Neuronal stem cell (in vitro differentiated cells): Measurements from ENCODE around the gene ZNG1A.
"Not testable (repeated sequence)": the region's sequence is repeated elsewhere in the genome, so short reads cannot be mapped to it uniquely, and the experiment has no call there.

Source experiments
- DNase-seq: peaks from one replicate; pipeline ENCODE4 v3.0.0-alpha.2; 2013; ENCODE audit warnings: low spot score
- H2AFZ ChIP-seq: one replicate; pipeline ENCODE4 v1.6.1; 2013; ENCODE audit warnings: mild to moderate bottlenecking, low read length, inconsistent platforms
- H2AK5ac ChIP-seq: 2 replicates; pipeline ENCODE4 v1.6.1; 2013; ENCODE audit warnings: low read depth, mild to moderate bottlenecking, inconsistent platforms, low read length, moderate library complexity, mixed read lengths
- H2BK120ac ChIP-seq: 2 replicates; pipeline ENCODE4 v1.6.1; 2013; ENCODE audit warnings: low read depth, mild to moderate bottlenecking, inconsistent platforms, low read length, moderate library complexity, mixed read lengths
- H2BK12ac ChIP-seq: one replicate; pipeline ENCODE4 v1.6.1; 2013; ENCODE audit warnings: low read length, inconsistent platforms
- H2BK15ac ChIP-seq: 2 replicates; pipeline ENCODE4 v1.6.1; 2013; ENCODE audit warnings: mild to moderate bottlenecking, low read length, inconsistent platforms, mixed read lengths
- H2BK5ac ChIP-seq: one replicate; pipeline ENCODE4 v1.6.1; 2013; ENCODE audit warnings: inconsistent platforms, mild to moderate bottlenecking, low read length, moderate library complexity
- H3K14ac ChIP-seq: one replicate; pipeline ENCODE4 v1.6.1; 2013; ENCODE audit warnings: low read length, inconsistent platforms
- H3K18ac ChIP-seq: 2 replicates; pipeline ENCODE4 v1.6.1; 2013; ENCODE audit warnings: low read length, inconsistent platforms
- H3K23ac ChIP-seq: 2 replicates; pipeline ENCODE4 v1.6.1; 2013; ENCODE audit warnings: low read depth, mild to moderate bottlenecking, mixed read lengths, low read length, inconsistent platforms; ENCODE audit not compliant: poor library complexity
- H3K27ac ChIP-seq: replicated peaks from 3 replicates; pipeline ENCODE4 v1.5.1; 2013; ENCODE audit warnings: low read length, inconsistent platforms
- H3K27me3 ChIP-seq, 3 experiments: 2 replicates each; pipeline ENCODE4 v1.6.1; 2013; ENCODE audit warnings: low read length in 3 of 3, mild to moderate bottlenecking in 2 of 3, inconsistent platforms in 1 of 3, low read depth in 1 of 3, mixed read lengths in 1 of 3, moderate library complexity in 1 of 3; ENCODE audit not compliant: control insufficient read depth in 3 of 3, insufficient read depth in 3 of 3
- H3K36me3 ChIP-seq, 2 donors: replicated peaks in 1 of 2; 2 replicates each; pipeline ENCODE4 v1.6.1; 2013; ENCODE audit warnings: low read length in 2 of 2; ENCODE audit not compliant: control insufficient read depth in 2 of 2, insufficient read depth in 2 of 2
- H3K4ac ChIP-seq: 2 replicates; pipeline ENCODE4 v1.6.1; 2013; ENCODE audit warnings: inconsistent platforms, mild to moderate bottlenecking, low read length, moderate library complexity
- H3K4me1 ChIP-seq, 2 donors: 1 replicate in 1 of 2; 2 replicates in 1 of 2; pipeline ENCODE4 v1.6.1; 2013; ENCODE audit warnings: low read length in 2 of 2, low read depth in 1 of 2; ENCODE audit not compliant: control insufficient read depth in 2 of 2, insufficient read depth in 1 of 2
- H3K4me2 ChIP-seq: one replicate; pipeline ENCODE4 v1.6.1; 2013; ENCODE audit warnings: mild to moderate bottlenecking, low read length, inconsistent platforms; ENCODE audit not compliant: insufficient read depth, poor library complexity, severe bottlenecking
- H3K4me3 ChIP-seq, 2 donors: 2 replicates each; pipeline ENCODE4 v1.5.1; 2013; ENCODE audit warnings: low read length in 2 of 2, mild to moderate bottlenecking in 2 of 2, inconsistent platforms in 1 of 2, moderate library complexity in 1 of 2
- H3K79me1 ChIP-seq: one replicate; pipeline ENCODE4 v1.6.1; 2013; ENCODE audit warnings: low read depth, mild to moderate bottlenecking, inconsistent platforms, low read length, moderate library complexity
- H3K9ac ChIP-seq: one replicate; pipeline ENCODE4 v1.6.1; 2013; ENCODE audit warnings: mild to moderate bottlenecking, low read depth, low read length, inconsistent platforms; ENCODE audit not compliant: poor library complexity
- H3K9me3 ChIP-seq, 2 donors: replicated peaks in 1 of 2; 2 replicates each; pipeline versions ENCODE3 to v1.6.1; 2013; ENCODE audit warnings: low read length in 2 of 2, mild to moderate bottlenecking in 2 of 2, inconsistent platforms in 1 of 2, low read depth in 1 of 2, mixed read lengths in 1 of 2, moderate library complexity in 1 of 2; ENCODE audit not compliant: control insufficient read depth in 2 of 2, insufficient read depth in 1 of 2
- H4K8ac ChIP-seq: one replicate; pipeline ENCODE4 v1.6.1; 2013; ENCODE audit warnings: low read depth, mild to moderate bottlenecking, inconsistent platforms, low read length, moderate library complexity
- H4K91ac ChIP-seq: one replicate; pipeline ENCODE4 v1.6.1; 2013; ENCODE audit warnings: low read length, low read depth, mild to moderate bottlenecking, inconsistent platforms; ENCODE audit not compliant: poor library complexity
- WGBS, 2 donors: extraction: QIAGEN DNeasy Blood & Tissue Kit; methylation state at CpG; one replicate each; pipeline ENCODE4 v1.1.7; 2013; ENCODE audit warnings: missing lambda C conversion rate in 2 of 2, mixed read lengths in 1 of 2; ENCODE audit not compliant: insufficient read length in 2 of 2, insufficient replicate concordance in 1 of 2; ENCODE audit errors: extremely low coverage in 2 of 2; 5-methylcytosine and 5-hydroxymethylcytosine counted together

Gene ZNG1A

DNA sequence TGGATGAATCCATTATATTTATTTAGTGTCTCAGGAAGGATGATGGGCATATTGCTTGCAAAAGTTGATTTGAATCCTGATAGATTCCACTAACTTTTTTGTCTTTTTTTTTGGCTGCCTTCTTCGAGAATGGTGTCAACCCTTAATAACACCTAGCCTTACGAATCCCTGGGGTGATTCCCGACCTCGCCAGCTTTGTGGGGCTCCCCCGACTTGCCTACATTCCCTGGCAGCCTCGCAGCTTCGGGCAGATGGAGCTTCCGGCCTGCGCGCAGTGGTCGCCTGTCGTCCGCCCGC lies 35.4 kb upstream of the ZNG1A start:
- H3K27me3 ChIP-seq: peaks cover 4 to 69% (median 28%) of the 10 kb centered on the region in 3 experiments
- no peak overlapping the region for H4K8ac ChIP-seq
- H3K9ac ChIP-seq: peak overlapping the region; percentile 85
- peaks cover 0 to 4% of the 10 kb centered on the region in 2 donors for H3K9me3 ChIP-seq
- H3K4me3 ChIP-seq: peak overlapping the region; percentile 45 to 87
- H2AFZ ChIP-seq: peak overlapping the region; percentile 99
- H3K4me2 ChIP-seq: peak overlapping the region; percentile 89
- H3K14ac ChIP-seq: peak overlapping the region; percentile 5
- H3K23ac ChIP-seq: peak overlapping the region; percentile 95
- H4K91ac ChIP-seq: no peak overlapping the region
- no peak overlapping the region for H2BK12ac ChIP-seq
- H3K18ac ChIP-seq: peak overlapping the region; percentile 93
- no peak overlapping the region for H3K4ac ChIP-seq
- H3K79me1 ChIP-seq: no peaks in the 10 kb centered on the region
- no peak overlapping the region for H2BK120ac ChIP-seq
- no peak overlapping the region for H3K27ac ChIP-seq
- no peak overlapping the region for H2BK5ac ChIP-seq
- H2BK15ac ChIP-seq: no peak overlapping the region
- WGBS, 2 donors: no CpG with 5 or more reads among the region's 14 CpGs
- no peaks in the 10 kb centered on the region for H3K36me3 ChIP-seq
- H3K4me1 ChIP-seq: peaks cover 0 to 2% of the 10 kb centered on the region in 2 donors
- no peak for DNase-seq
- no peak overlapping the region for H2AK5ac ChIP-seq

- H3K14ac ChIP-seq, H2BK120ac ChIP-seq, H3K18ac ChIP-seq, H2AK5ac ChIP-seq, H3K36me3 ChIP-seq, H3K4me3 ChIP-seq, H3K79me1 ChIP-seq, H3K9me3 ChIP-seq, H2BK12ac ChIP-seq, H4K8ac ChIP-seq, H4K91ac ChIP-seq, H2AFZ ChIP-seq, H3K4ac ChIP-seq, H2BK15ac ChIP-seq, DNase-seq, H3K23ac ChIP-seq, H3K9ac ChIP-seq, H3K27ac ChIP-seq, H3K4me2 ChIP-seq, H2BK5ac ChIP-seq, H3K4me1 ChIP-seq: not testable (repeated sequence)
- WGBS, 2 donors: no CpG with 5 or more reads among the region's 24 CpGs
- H3K27me3 ChIP-seq: peaks cover 4 to 73% (median 28%) of the 10 kb centered on the region in 3 experiments
These were observed 35.0 kb upstream of the ZNG1A start for GRCh38 chr9:213901-214300.

DNA sequence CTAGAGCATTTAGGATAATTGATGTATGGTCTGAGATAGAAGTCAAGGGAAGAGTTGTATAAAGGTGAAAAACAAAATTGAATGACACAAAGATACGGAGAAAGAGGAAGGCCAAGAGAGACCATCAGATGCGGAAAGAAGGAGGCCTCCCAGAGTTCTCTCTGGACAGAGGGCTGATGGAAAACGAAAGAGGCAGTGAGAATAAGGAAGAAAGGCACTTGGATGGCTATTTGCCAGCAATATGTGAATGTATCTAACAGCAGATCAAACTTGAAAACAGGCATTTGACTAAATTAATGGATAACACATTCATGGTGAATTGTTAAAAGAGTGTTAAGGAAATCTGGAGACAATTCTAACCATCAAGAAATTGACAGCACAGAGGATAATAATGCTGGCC lies 33.4 kb upstream of the ZNG1A start:
- Histone ChIP-seq H3K27me3 (peaks cover 4 to 76% (median 28%) of the 10 kb centered on the region in 3 experiments), H4K91ac (no peak overlapping the region), H2BK5ac (no peak overlapping the region), H3K9me3 (peaks cover 0 to 4% of the 10 kb centered on the region in 2 donors), H3K27ac (no peak overlapping the region), H3K4me2 (no peak overlapping the region), H2BK15ac (no peak overlapping the region), H3K4ac (no peak overlapping the region), H3K4me1 (peaks cover 0 to 2% of the 10 kb centered on the region in 2 donors), H2BK12ac (no peak overlapping the region), H3K4me3 (no peak overlapping the region), H3K9ac (no peak overlapping the region), H3K18ac (no peak overlapping the region), H2AFZ (no peak overlapping the region), H3K79me1 (no peaks in the 10 kb centered on the region), H3K23ac (no peak overlapping the region), H3K14ac (no peak overlapping the region), H2AK5ac (no peak overlapping the region), H3K36me3 (no peaks in the 10 kb centered on the region), H4K8ac (no peak overlapping the region), H2BK120ac (no peak overlapping the region)
- no peak for DNase-seq
- no CpG with 5 or more reads among the region's 3 CpGs for WGBS, 2 donors

GRCh38 chr9:211557-211956 lies 32.7 kb upstream of the ZNG1A start:
- H2BK15ac ChIP-seq: no peak overlapping the region
- no peak overlapping the region for H3K4me2 ChIP-seq
- peaks cover 0 to 2% of the 10 kb centered on the region in 2 donors for H3K4me1 ChIP-seq
- no peak overlapping the region for H3K27ac ChIP-seq
- H3K18ac ChIP-seq: no peak overlapping the region
- H4K91ac ChIP-seq: no peak overlapping the region
- no peak overlapping the region for H3K14ac ChIP-seq
- H3K9ac ChIP-seq: no peak overlapping the region
- H3K9me3 ChIP-seq: peaks cover 0 to 4% of the 10 kb centered on the region in 2 donors
- DNase-seq: no peak
- H3K27me3 ChIP-seq: peaks cover 4 to 69% (median 26%) of the 10 kb centered on the region in 3 experiments
- no peak overlapping the region for H4K8ac ChIP-seq
- H2BK5ac ChIP-seq: no peak overlapping the region
- H2AK5ac ChIP-seq: no peak overlapping the region
- H2AFZ ChIP-seq: no peak overlapping the region
- WGBS, 2 donors: no CpG with 5 or more reads among the region's 5 CpGs
- H3K4me3 ChIP-seq: no peak overlapping the region
- no peak overlapping the region for H2BK12ac ChIP-seq
- H3K4ac ChIP-seq: no peak overlapping the region
- H3K23ac ChIP-seq: no peak overlapping the region
- H3K36me3 ChIP-seq: no peaks in the 10 kb centered on the region
- no peaks in the 10 kb centered on the region for H3K79me1 ChIP-seq
- no peak overlapping the region for H2BK120ac ChIP-seq
